ENCODE measurements around the gene ANKRD11.

ANKRD11 gene

DNA sequence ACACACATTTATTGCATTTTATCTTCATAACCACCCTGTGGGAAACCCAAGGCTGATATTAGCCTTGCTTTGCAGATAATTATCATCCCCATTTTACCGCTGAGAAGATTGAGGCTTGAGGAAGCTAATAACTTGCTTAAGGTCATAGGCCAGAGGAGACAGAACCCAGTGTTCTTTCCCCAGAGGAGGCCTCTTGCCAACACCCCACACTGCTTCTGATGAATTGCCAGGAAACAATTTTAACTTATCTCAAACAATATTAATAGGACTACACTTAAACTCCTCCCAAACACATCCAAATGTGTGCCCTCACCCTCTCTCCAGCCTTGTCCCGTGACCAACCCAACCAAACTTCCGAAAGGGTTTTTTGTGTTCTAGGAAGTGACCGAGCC lies 15.7 kb upstream of the ANKRD11 start:
- no peak for DNase-seq

GRCh38 chr16:89505204-89506112 lies 15.1 kb upstream of the ANKRD11 start:
- peak; percentile 92 for DNase-seq

DNA sequence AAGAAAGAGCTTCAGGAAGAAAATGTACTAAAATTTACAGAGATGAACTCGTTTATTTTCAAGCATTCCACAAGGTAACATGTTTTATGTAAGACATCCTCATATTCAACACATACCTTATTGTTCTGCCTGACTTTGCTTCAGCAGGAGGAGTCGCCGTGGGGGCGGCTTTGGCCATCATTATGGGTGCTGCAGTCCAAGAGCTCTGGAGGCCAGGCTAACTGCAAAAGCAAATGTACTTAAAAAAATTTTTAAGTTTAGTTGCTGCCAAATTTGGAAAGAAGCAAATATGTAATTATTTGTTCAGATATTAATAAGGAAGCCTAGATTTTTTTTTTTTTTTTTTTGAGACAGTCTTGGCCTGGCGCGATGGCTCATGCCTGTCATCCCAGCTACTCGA lies 13.7 kb upstream of the ANKRD11 start:
- no peak for DNase-seq

GRCh38 chr16:89502081-89502843 lies 11.9 kb upstream of the ANKRD11 start:
- DNase-seq, result no peak

GRCh38 chr16:89499767-89500166 lies 9.4 kb upstream of the ANKRD11 start:
- DNase-seq, result no peak

DNA sequence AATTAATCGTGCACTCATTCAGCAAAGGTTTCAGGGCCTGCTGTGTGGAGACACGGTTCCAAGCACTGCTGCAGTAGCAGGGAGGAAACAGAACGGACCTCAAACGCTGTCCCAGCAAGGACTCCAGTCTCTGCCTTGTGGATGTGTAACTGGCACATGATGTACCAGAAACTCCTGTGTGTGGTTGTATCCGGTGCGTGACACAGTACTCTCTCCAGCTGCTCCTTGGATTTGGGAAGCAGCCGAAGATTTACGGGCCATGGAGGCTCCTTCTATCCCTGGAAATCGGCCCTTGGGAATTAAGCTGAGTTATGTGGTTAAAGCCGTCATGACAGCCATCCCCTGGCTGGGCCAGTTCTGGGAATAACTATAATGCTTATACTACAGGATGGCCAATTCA lies 8.5 kb upstream of the ANKRD11 start:
- DNase-seq, result no peak

DNA sequence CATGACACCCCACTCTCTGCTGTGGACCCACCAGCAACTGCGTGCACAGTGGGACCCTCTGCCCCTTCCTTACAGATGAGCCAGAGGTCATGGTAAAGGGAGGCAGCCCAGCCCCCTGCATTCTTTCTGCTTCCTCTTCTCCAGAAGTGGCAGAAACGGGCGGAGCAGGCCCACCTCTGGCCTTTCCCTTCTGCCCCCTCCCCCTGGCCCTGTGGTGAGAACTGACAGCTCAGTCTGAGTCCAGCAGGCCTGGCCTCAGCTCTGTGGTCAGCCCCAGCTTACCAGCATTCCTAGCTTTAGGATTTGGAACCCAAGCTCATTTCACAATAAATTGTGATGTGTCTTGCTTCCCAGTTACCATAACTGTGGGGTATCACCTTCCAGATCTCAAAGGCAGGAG lies 4.8 kb upstream of the ANKRD11 start:
- no peak for DNase-seq

DNA sequence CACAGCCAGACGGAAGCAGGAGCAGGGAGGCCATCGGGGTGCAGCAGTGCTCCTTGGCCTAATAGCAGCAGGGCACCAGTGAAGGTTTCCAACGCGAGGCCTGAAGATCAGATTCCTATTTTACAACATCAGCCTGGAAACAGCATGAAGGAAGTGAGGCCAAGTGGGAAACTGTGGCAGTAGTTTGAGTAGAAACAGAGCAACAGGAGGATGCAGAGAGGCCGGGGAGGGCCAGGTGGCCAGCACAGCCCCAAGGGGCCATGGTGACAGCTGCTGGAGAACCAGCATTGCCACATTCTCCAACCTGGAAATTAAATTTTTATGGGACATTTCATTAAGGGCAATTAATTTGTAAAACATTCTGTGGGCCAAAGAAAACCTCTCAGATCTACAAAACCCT lies 3.4 kb upstream of the ANKRD11 start:
- no peak for DNase-seq

- no peak for DNase-seq
Observed at GRCh38 chr16:89491974-89492687, 1.8 kb upstream of the ANKRD11 start.

DNA sequence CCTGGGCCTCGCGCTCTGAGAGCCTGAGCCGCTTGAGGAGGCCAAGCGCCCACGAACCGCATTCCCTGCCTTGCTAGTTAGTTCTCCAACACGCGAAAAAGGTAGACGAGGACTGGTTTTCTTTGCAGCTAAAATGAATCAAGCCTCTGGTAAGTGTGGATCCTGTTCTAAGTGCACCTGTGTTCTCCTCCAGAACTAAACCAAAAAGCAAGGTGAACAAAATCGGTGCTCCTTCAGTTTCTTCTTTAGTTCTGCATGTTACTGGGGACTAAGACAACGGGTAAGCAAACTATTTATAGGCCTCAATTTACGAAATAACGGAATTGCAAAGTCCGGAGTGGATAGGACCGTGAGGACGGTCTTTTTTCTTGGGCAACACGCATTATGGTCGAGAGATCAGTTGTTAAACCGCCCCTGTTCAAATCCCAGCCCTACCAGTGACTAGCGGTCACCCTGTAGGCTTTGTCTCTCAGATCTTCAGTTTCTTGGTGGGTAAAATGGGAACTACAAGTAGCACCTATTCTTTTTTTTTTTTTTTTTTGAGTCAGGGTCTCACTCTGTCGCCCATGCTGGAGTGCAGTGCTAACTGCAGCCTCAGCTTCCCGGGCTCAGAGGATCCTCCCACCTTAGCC lies 993 bp upstream of the ANKRD11 start:
- no peak for DNase-seq

- no peak for DNase-seq
Observed at GRCh38 chr16:89489898-89490438, 393 bp downstream of the ANKRD11 start.

GRCh38 chr16:89489040-89489897 lies 1.1 kb downstream of the ANKRD11 start:
- DNase-seq, result peak; percentile 92

GRCh38 chr16:89485701-89486246 lies 4.6 kb downstream of the ANKRD11 start:
- no peak for DNase-seq

GRCh38 chr16:89484923-89485679 lies 5.3 kb downstream of the ANKRD11 start:
- peak; percentile 51 for DNase-seq

GRCh38 chr16:89484041-89484501 lies 6.3 kb downstream of the ANKRD11 start:
- DNase-seq, result peak; percentile 71

GRCh38 chr16:89482817-89483205 lies 7.5 kb downstream of the ANKRD11 start:
- DNase-seq, result no peak

GRCh38 chr16:89482150-89482816 lies 8.1 kb downstream of the ANKRD11 start:
- no peak for DNase-seq

DNA sequence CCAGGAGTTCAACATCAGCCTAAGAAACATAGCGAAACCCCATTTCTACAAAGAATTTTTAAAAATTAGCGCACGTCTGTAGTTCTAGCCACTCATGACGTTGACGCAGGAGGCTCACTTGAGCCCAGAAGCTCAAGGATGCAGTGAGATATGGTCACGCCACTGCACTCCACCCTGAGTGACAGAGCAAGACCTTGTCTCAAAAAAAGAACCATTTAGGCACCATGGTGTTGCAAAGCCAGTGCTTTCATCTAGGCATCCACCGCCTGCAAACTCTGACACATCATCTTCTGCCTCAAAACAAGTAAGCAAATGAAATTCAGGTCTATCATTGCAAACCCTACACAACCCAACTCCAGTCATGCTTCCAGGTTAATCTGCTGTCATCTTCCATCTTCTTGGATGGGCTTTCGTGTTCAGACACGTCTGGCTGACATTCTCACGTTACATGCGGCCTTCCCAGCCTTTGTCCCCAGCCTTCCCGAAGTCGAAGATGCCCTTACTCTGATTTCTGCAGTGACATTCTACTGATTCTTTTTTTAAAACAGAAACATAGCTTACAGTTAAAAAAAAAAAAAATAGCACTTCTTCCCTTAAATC lies 8.9 kb downstream of the ANKRD11 start:
- no peak for DNase-seq

DNA sequence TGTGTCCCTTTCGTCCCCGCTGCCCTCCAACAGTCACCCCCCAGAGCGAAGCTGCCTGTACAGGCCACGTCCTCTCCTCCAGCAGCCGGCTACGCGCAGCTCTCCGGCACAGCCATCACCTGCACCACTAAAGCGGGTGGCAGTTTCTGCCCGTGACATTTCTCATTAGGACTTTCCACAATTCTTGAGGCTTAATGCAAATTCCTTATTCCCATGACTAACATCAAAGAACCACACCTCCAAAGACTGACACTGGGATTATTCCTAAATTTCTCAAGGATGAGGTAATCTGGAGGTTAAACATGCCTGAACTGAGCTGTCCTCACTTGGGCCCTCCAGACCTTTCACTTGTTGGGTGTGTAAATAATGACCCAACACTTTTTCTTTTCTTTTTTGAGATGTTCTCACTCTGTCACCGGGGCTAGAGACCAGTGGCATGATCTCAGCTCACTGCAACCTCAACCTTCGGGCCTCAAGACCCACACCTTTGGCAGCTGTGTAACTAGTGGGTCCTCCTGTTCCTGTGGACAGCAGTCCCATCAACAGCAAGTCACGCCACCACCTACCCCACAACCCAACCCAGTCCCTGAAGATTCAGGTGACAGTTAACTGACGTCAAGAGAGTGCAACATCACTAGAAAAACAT lies 11.7 kb downstream of the ANKRD11 start:
- DNase-seq, result no peak
